Panc1 (cell line): Measurements from ENCODE around the gene AP4B1. TPM values are rescaled to one million over a fixed set of nuclear protein-coding genes. Genes with fewer than 3 reads are reported as not detected.

Source experiments
- ATAC-seq: fragments of 200-7000 bp; cut with Tn5 transposase; 2 replicates; pipeline ENCODE4 v1.9.1; 2020; ENCODE audit warnings: mild to moderate bottlenecking, moderate library complexity
- BruUV-seq: library from RNA; stranded (reverse); fragments of 400-500 nt; replicated peaks from 2 replicates; lab custom pipeline; 2021; lab: Mats Ljungman, UMichigan
- CTCF ChIA-PET: fragments of 300-600 bp; sonication (Branson Sonifier 250); formaldehyde crosslinking; loops from one replicate; lab custom pipeline; 2022; ENCODE audit warnings: antibody characterized with exemption; lab: Charles Lee
- POLR2A ChIA-PET: fragments of 300-600 bp; sonication (Branson Sonifier 250); formaldehyde crosslinking; loops from one replicate; lab custom pipeline; 2022; ENCODE audit warnings: antibody characterized with exemption; lab: Charles Lee
- DNase-seq: peaks from one replicate; pipeline ENCODE4 v3.0.0-alpha.2; 2010; ENCODE audit warnings: low read depth, low spot score
- H3K27ac ChIP-seq: 2 replicates; pipeline ENCODE4 v1.5.1; 2011; ENCODE audit warnings: mild to moderate bottlenecking, low read length, inconsistent platforms
- H3K27me3 ChIP-seq: fragments of 200-500 bp; sonication (Bioruptor generic); 2 replicates; pipeline ENCODE4 v1.6.0; 2014; ENCODE audit warnings: low read length, inconsistent platforms; ENCODE audit not compliant: control insufficient read depth, insufficient read depth
- H3K36me3 ChIP-seq: fragments of 200-500 bp; sonication (Bioruptor generic); 2 replicates; pipeline ENCODE4 v1.5.1; 2014; ENCODE audit warnings: inconsistent platforms, mild to moderate bottlenecking, low read length, moderate library complexity; ENCODE audit not compliant: control insufficient read depth, insufficient read depth
- H3K4me1 ChIP-seq: 2 replicates; pipeline ENCODE4 v1.5.1; 2011; ENCODE audit warnings: inconsistent platforms, mild to moderate bottlenecking, low read length, moderate library complexity; ENCODE audit not compliant: control insufficient read depth, insufficient read depth
- H3K4me3 ChIP-seq, 2 experiments: 2 replicates each; pipeline ENCODE4 v1.5.1; 2011 to 2012; ENCODE audit warnings: low read depth in 2 of 2, low read length in 2 of 2, mild to moderate bottlenecking in 2 of 2, inconsistent platforms in 1 of 2, moderate library complexity in 1 of 2
- H3K9me3 ChIP-seq: fragments of 200-500 bp; sonication (Bioruptor generic); 2 replicates; pipeline ENCODE4 v1.5.1; 2014; ENCODE audit warnings: low read depth, mild to moderate bottlenecking, inconsistent platforms, low read length, moderate library complexity; ENCODE audit not compliant: control insufficient read depth, insufficient read depth
- CTCF ChIP-seq: fragments of 450-650 bp; IDR thresholded peaks from 2 replicates; pipeline ENCODE4 v1.5.1; 2017; ENCODE audit warnings: mild to moderate bottlenecking
- POLR2AphosphoS5 ChIP-seq: IDR thresholded peaks from 2 replicates; pipeline ENCODE4 v1.6.1; 2012; ENCODE audit warnings: mild to moderate bottlenecking, low read depth, low read length, moderate library complexity
- REST ChIP-seq, 2 experiments: IDR thresholded peaks; 2 replicates each; pipeline ENCODE4 v1.6.1; 2011 to 2012; ENCODE audit warnings: low read depth in 2 of 2, control low read depth in 1 of 2, low read length in 1 of 2, mild to moderate bottlenecking in 1 of 2, moderate library complexity in 1 of 2; ENCODE audit not compliant: insufficient read depth in 1 of 2
- SIN3A ChIP-seq: IDR thresholded peaks from 2 replicates; pipeline ENCODE4 v1.6.1; 2012; ENCODE audit warnings: low read depth, mild to moderate bottlenecking, low read length, moderate library complexity, borderline replicate concordance; ENCODE audit not compliant: insufficient read depth
- TCF7L2 ChIP-seq: IDR thresholded peaks from 2 replicates; pipeline ENCODE4 v1.6.1; 2011; ENCODE audit warnings: mild to moderate bottlenecking, low read depth, low read length, inconsistent platforms
- in situ Hi-C: cut with HindIII; loops from 2 replicates; pipeline ENCODE4 v1.10.0; 2016; ENCODE audit warnings: low sequenced_read_pairs, low pct_unique_long_range_greater_than_20kb
- intact Hi-C: fragments of 100-400 bp; cut with micrococcal nuclease; formaldehyde crosslinking; loops from one replicate; pipeline ENCODE4 v1.10.0; 2022; ENCODE audit not compliant: unreplicated experiment
- total RNA-seq: library from RNA; stranded (reverse); gene quantifications from one replicate; pipeline ENCODE4 v1.2.1, GENCODE V29; 2021; ENCODE audit not compliant: unreplicated experiment

The AP4B1 gene
- total RNA-seq, 1 experiment from 2014 or later: 14.2 TPM

- no peak for DNase-seq
- H3K27me3 ChIP-seq: no peaks in the 10 kb centered on the region
- in situ Hi-C loops: no loop called here
- intact Hi-C loops: no loop called here
- ChIA-PET POLR2A (no interaction called here), CTCF (no interaction called here)
- no TSS peak for BruUV-seq
- no peak for ATAC-seq
- no peaks in the 10 kb centered on the region for H3K9me3 ChIP-seq
- TF ChIP-seq SIN3A (no peak), REST (IDR thresholded peaks at IDR 0.05; ENCODE audit: insufficient read depth in 1 of 2, low read depth in 2 of 2, low read length in 1 of 2) (no peak), POLR2AphosphoS5 (no peak), TCF7L2 (no peak), CTCF (no peak)
- H3K36me3 ChIP-seq: no peaks in the 10 kb centered on the region
- no peaks in the 10 kb centered on the region for H3K4me1 ChIP-seq
- H3K27ac ChIP-seq: no peak overlapping the region
- H3K4me3 ChIP-seq: no peak overlapping the region
Observed at GRCh38 chr1:113858418-113858817, 46.2 kb downstream of the AP4B1 start.

- Histone ChIP-seq H3K27me3 (no peaks in the 10 kb centered on the region), H3K9me3 (no peaks in the 10 kb centered on the region), H3K4me1 (no peaks in the 10 kb centered on the region), H3K36me3 (no peaks in the 10 kb centered on the region), H3K4me3 (no peak overlapping the region), H3K27ac (no peak overlapping the region)
- ATAC-seq (no peak), DNase-seq (no peak)
- ChIA-PET CTCF (no interaction called here), POLR2A (no interaction called here)
- intact Hi-C loops: no loop called here
- BruUV-seq: no TSS peak
- TF ChIP-seq POLR2AphosphoS5: no peak
- TF ChIP-seq REST (IDR thresholded peaks at IDR 0.05; ENCODE audit: insufficient read depth in 1 of 2, low read depth in 2 of 2, low read length in 1 of 2): no peak
- TF ChIP-seq CTCF: no peak
- TF ChIP-seq TCF7L2: no peak
- no peak for TF ChIP-seq SIN3A
- in situ Hi-C loops: no loop called here
Observed at GRCh38 chr1:113857776-113858175, 46.8 kb downstream of the AP4B1 start.
